ENCODE measurements around the gene CDKN2B-AS1. TPM values are rescaled to one million over a fixed set of nuclear protein-coding genes. Genes with fewer than 3 reads are reported as not detected.

Gene CDKN2B-AS1
- total and polyA plus RNA-seq, 2 of the 13 experiments (the other 11 are each of a cell fraction or from before 2014, with no cell fraction given), result 0.64 to 2.3 TPM

GRCh38 chr9:22111176-22111953 is 116.8 kb downstream of the CDKN2B-AS1 start:
- in situ Hi-C loops (cut with HindIII; ENCODE audit: extremely low pct_ligation_motif_present, low pct_unique_long_range_greater_than_20kb), result loop anchor here (10.0 kb wide), 1 partner anchor 297 kb away; no protein-coding TSS in a partner anchor
- 0 out of 2 replicates have a peak, but pooled peaks have one; percentile 50 for TF ChIP-seq CEBPB (IDR thresholded peaks at IDR 0.05; ENCODE audit: borderline replicate concordance, low read depth, low read length)
- TF ChIP-seq MED8 (CRISPR knock-in tag; IDR thresholded peaks at IDR 0.05; ENCODE audit: insufficient replicate concordance), result no peak
- TF ChIP-seq ZNF607 (CRISPR knock-in tag; IDR thresholded peaks at IDR 0.05; ENCODE audit: borderline replicate concordance), result no peak
- TF ChIP-seq KAT2B (IDR thresholded peaks at IDR 0.05; ENCODE audit: borderline replicate concordance, low read depth, low read length), result no peak
- intact Hi-C loops (cut with micrococcal nuclease; ENCODE audit: unreplicated experiment), result no loop called here
- no peaks in the 10 kb centered on the region for H3K36me3 ChIP-seq (replicated peaks in 1 of 2; ENCODE audit: control insufficient read depth in 1 of 2, insufficient read depth in 2 of 2, low read length in 2 of 2)
- no peak for FAIRE-seq
- H3K79me2 ChIP-seq (ENCODE audit: insufficient read depth, low read length), result no peaks in the 10 kb centered on the region
- no peak overlapping the region for H3K27ac ChIP-seq (ENCODE audit: extremely low read length, insufficient read depth, low read length)
- H3K4me3 ChIP-seq (replicated peaks in 1 of 3; ENCODE audit: insufficient read depth in 1 of 3, low read depth in 2 of 3, low read length in 3 of 3), result no peak overlapping the region
- WGBS (ENCODE audit: low lambda C conversion rate), result 47% methylated on average over 2 of the region's 2 CpGs
- ChIA-PET POLR2A (no interaction called here), CTCF (ENCODE audit: low intra/inter-chr PET ratio, low total read pairs) (no interaction called here)
- H3K9me3 ChIP-seq (ENCODE audit: low read length), result no peaks in the 10 kb centered on the region
- BruUV-seq (replicated peaks), result no TSS peak
- peaks cover 8% of the 10 kb centered on the region for H3K4me1 ChIP-seq (ENCODE audit: insufficient read depth, low read length)
- no peaks in the 10 kb centered on the region for H3K27me3 ChIP-seq (ENCODE audit: control insufficient read depth in 1 of 2, insufficient read depth in 2 of 2, low read length in 2 of 2)
- H4K20me1 ChIP-seq (ENCODE audit: insufficient read depth, low read length), result no peaks in the 10 kb centered on the region
- no peak overlapping the region for H2AFZ ChIP-seq (ENCODE audit: low read length)
- no peak overlapping the region for H3K9ac ChIP-seq (ENCODE audit: insufficient read depth, low read depth, low read length)
- H3K4me2 ChIP-seq (ENCODE audit: low read depth, low read length), result no peak overlapping the region
- ATAC-seq, result no peak
- no peak for DNase-seq (ENCODE audit: low spot score)

DNA sequence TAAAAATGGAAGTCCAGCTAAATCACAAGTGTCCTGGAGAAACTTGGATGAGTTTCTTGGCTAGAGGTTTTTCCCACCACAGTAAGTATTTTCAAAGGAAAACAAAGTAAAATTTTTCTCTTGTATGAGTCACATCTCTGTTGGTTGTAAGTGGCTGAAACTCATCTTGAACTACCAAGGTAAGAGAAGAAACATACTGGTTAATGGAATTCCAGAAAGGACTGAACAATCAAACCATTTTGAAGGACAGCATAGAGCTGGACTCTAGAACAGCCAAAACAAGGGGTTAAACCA is 117.3 kb downstream of the CDKN2B-AS1 start:
- H3K9ac ChIP-seq (ENCODE audit: insufficient read depth, low read depth, low read length), result no peak overlapping the region
- intact Hi-C loops (cut with micrococcal nuclease; ENCODE audit: unreplicated experiment) (no loop called here), in situ Hi-C loops (cut with HindIII; ENCODE audit: extremely low pct_ligation_motif_present, low pct_unique_long_range_greater_than_20kb) (loop anchor here (10.0 kb wide), 1 partner anchor 297 kb away; no protein-coding TSS in a partner anchor)
- no peaks in the 10 kb centered on the region for H3K79me2 ChIP-seq (ENCODE audit: insufficient read depth, low read length)
- H3K4me3 ChIP-seq (replicated peaks in 1 of 3; ENCODE audit: insufficient read depth in 1 of 3, low read depth in 2 of 3, low read length in 3 of 3), result no peak overlapping the region
- peaks cover 8% of the 10 kb centered on the region for H3K4me1 ChIP-seq (ENCODE audit: insufficient read depth, low read length)
- FAIRE-seq (no peak), DNase-seq (ENCODE audit: low spot score) (no peak), ATAC-seq (no peak)
- no peak overlapping the region for H2AFZ ChIP-seq (ENCODE audit: low read length)
- no peak overlapping the region for H3K27ac ChIP-seq (ENCODE audit: extremely low read length, insufficient read depth, low read length)
- no TSS peak for BruUV-seq (replicated peaks)
- H3K27me3 ChIP-seq (ENCODE audit: control insufficient read depth in 1 of 2, insufficient read depth in 2 of 2, low read length in 2 of 2), result no peaks in the 10 kb centered on the region
- no peaks in the 10 kb centered on the region for H3K36me3 ChIP-seq (replicated peaks in 1 of 2; ENCODE audit: control insufficient read depth in 1 of 2, insufficient read depth in 2 of 2, low read length in 2 of 2)
- ChIA-PET POLR2A (no interaction called here), CTCF (ENCODE audit: low intra/inter-chr PET ratio, low total read pairs) (no interaction called here)
- no peaks in the 10 kb centered on the region for H3K9me3 ChIP-seq (ENCODE audit: low read length)
- no peaks in the 10 kb centered on the region for H4K20me1 ChIP-seq (ENCODE audit: insufficient read depth, low read length)
- no peak overlapping the region for H3K4me2 ChIP-seq (ENCODE audit: low read depth, low read length)
- TF ChIP-seq ARID4A (CRISPR knock-in tag; IDR thresholded peaks at IDR 0.05; ENCODE audit: borderline replicate concordance) (no peak), ZNF616 (CRISPR knock-in tag; IDR thresholded peaks at IDR 0.05; ENCODE audit: low read depth) (no peak), SMARCE1 (IDR thresholded peaks at IDR 0.05; ENCODE audit: borderline replicate concordance) (no peak), ZNF782 (CRISPR knock-in tag; IDR thresholded peaks at IDR 0.05; ENCODE audit: borderline replicate concordance) (no peak), ERF (CRISPR knock-in tag; IDR thresholded peaks at IDR 0.05) (no peak)
- TF ChIP-seq, protein P1, sequence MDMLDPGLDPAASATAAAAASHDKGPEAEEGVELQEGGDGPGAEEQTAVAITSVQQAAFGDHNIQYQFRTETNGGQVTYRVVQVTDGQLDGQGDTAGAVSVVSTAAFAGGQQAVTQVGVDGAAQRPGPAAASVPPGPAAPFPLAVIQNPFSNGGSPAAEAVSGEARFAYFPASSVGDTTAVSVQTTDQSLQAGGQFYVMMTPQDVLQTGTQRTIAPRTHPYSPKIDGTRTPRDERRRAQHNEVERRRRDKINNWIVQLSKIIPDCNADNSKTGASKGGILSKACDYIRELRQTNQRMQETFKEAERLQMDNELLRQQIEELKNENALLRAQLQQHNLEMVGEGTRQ (IDR thresholded peaks at IDR 0.05; ENCODE audit: low read depth, low read length), result no peak
- TF ChIP-seq, protein P1 (CRISPR knock-in tag; IDR thresholded peaks at IDR 0.05; ENCODE audit: borderline replicate concordance), result no peak

Measured in HepG2 (cell line).